Measurements from ENCODE around the gene NKAIN2. TPM values are rescaled to one million over a fixed set of nuclear protein-coding genes. Genes with fewer than 3 reads are reported as not detected.

The NKAIN2 gene
- total RNA-seq, 2 experiments from 2014 or later = not detected

GRCh38 chr6:124495665-124496190 lies 692.1 kb downstream of the NKAIN2 start:
- Mint-ChIP-seq H3K27ac (no peak overlapping the region), H3K4me3 (no peak overlapping the region), H3K36me3 (no peaks in the 10 kb centered on the region), H3K9me3 (no peaks in the 10 kb centered on the region), H3K4me1 (no peaks in the 10 kb centered on the region), H3K27me3 (no peaks in the 10 kb centered on the region)
- no peak for DNase-seq

- H3K4me1 Mint-ChIP-seq = no peaks in the 10 kb centered on the region
- no peak overlapping the region for H3K4me3 Mint-ChIP-seq
- no peaks in the 10 kb centered on the region for H3K9me3 Mint-ChIP-seq
- no peaks in the 10 kb centered on the region for H3K27me3 Mint-ChIP-seq
- no peaks in the 10 kb centered on the region for H3K36me3 Mint-ChIP-seq
- no peak overlapping the region for H3K27ac Mint-ChIP-seq
- no peak for DNase-seq
Observed at GRCh38 chr6:124496334-124496733, 692.7 kb downstream of the NKAIN2 start.

- Mint-ChIP-seq H3K4me1 (no peaks in the 10 kb centered on the region), H3K9me3 (peaks cover 3% of the 10 kb centered on the region), H3K4me3 (no peak overlapping the region), H3K36me3 (no peaks in the 10 kb centered on the region), H3K27me3 (no peaks in the 10 kb centered on the region), H3K27ac (no peak overlapping the region)
- no peak for DNase-seq
Observed at GRCh38 chr6:124512431-124512830, 708.8 kb downstream of the NKAIN2 start.

DNA sequence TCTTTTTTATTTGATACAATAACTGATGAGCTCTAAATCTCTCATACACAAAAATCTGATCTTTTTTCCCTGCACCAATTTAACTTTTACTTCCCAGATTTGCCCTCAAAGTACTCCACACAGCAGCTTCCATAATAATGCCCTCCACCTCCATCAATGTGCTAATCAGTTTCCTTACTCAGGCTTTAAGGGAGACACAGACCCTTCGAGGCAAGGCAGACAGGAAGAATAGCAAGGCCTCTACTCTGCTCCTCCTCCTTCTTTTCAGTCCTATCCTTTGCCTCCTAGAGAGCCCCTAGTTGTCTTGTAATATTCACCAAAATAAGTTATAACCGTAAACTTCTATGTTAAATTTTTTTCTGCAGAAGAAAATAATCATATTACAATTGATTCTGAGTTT lies 713.7 kb downstream of the NKAIN2 start:
- peaks cover 3% of the 10 kb centered on the region for H3K9me3 Mint-ChIP-seq
- H3K4me1 Mint-ChIP-seq = no peaks in the 10 kb centered on the region
- no peaks in the 10 kb centered on the region for H3K36me3 Mint-ChIP-seq
- H3K4me3 Mint-ChIP-seq = no peak overlapping the region
- no peak overlapping the region for H3K27ac Mint-ChIP-seq
- DNase-seq = no peak
- H3K27me3 Mint-ChIP-seq = no peaks in the 10 kb centered on the region

DNA sequence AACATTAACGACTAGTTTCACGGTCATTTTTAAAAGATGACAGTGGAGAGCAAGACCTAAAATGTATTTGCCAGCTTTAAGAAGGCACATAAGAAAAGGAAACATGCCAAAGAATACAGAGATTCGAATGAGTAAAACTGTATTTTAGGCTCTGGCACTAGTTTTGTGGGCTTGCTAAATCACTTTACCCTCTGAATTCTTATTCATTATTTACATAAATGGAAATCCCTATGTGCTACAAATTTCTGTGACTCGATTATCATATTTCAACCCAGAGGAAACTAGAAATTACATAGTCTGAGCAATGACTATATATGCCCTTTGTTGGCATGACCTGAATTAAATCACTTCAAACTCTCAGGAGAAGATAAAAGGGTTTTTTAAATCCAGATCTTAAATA lies 716.8 kb downstream of the NKAIN2 start:
- no peak for DNase-seq
- H3K4me3 Mint-ChIP-seq = no peak overlapping the region
- no peak overlapping the region for H3K27ac Mint-ChIP-seq
- peaks cover 1% of the 10 kb centered on the region for H3K9me3 Mint-ChIP-seq
- no peaks in the 10 kb centered on the region for H3K36me3 Mint-ChIP-seq
- no peaks in the 10 kb centered on the region for H3K27me3 Mint-ChIP-seq
- no peaks in the 10 kb centered on the region for H3K4me1 Mint-ChIP-seq

DNA sequence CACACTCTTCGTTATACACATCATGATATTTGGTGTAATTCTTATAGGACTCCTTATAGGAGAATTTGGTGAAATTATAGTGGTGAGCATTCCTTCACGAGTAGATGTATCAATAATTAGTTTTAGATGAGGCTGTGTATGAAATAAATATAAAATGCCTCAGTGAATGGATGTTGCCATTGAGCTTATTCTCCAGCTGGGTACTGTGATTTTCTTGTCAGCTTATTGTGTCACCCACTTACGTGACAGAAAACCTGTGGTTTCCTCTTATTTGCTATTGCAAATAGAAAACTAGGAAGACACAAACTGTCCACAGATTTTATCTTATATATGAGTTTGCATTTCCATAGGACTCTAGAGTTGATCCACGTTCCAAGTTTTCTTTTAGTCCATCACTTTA lies 718.7 kb downstream of the NKAIN2 start:
- Mint-ChIP-seq H3K4me3 (no peak overlapping the region), H3K4me1 (no peaks in the 10 kb centered on the region), H3K27ac (no peak overlapping the region), H3K9me3 (peaks cover 1% of the 10 kb centered on the region), H3K36me3 (no peaks in the 10 kb centered on the region), H3K27me3 (no peaks in the 10 kb centered on the region)
- no peak for DNase-seq

DNA sequence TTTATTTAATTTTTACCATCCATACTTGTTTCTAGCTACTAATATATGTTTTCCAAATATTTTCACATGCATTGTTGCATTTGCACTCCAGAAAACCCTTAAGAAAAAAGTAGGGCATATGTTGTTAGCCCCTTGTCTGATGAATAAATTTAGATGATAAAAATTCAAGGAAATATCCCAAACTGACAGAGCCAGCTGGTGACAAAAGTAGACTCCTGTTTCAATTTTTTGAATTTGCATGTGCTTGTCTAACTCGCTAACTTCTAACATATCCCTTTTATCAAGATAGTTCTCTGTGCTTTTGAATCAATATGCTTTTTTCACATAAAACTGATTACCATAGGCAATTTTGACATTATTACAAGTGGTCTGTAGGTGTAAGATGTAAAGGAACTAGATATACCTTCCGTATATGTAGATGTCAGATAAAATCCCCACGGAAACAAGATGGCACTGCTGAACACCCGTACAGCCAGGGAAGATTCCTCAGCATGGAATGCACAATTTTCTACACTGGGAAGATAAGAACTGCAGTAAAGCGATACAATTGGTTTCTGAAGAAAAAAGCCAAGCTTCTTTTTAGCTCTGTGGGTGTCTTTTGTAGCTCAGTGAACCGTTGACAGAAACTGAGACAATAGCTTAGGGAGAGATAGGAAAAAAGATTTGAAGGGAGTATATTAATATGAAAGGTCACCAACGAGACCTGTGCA lies 721.0 kb downstream of the NKAIN2 start:
- no peak for DNase-seq
- Mint-ChIP-seq H3K9me3 (peaks cover 1% of the 10 kb centered on the region), H3K4me3 (no peak overlapping the region), H3K36me3 (no peaks in the 10 kb centered on the region), H3K27ac (no peak overlapping the region), H3K4me1 (no peaks in the 10 kb centered on the region), H3K27me3 (no peaks in the 10 kb centered on the region)

- no peaks in the 10 kb centered on the region for H3K4me1 Mint-ChIP-seq
- peaks cover 1% of the 10 kb centered on the region for H3K9me3 Mint-ChIP-seq
- no peak overlapping the region for H3K27ac Mint-ChIP-seq
- no peaks in the 10 kb centered on the region for H3K27me3 Mint-ChIP-seq
- H3K4me3 Mint-ChIP-seq = no peak overlapping the region
- H3K36me3 Mint-ChIP-seq = no peaks in the 10 kb centered on the region
- no peak for DNase-seq
Observed at GRCh38 chr6:124530926-124531325, 727.3 kb downstream of the NKAIN2 start.

DNA sequence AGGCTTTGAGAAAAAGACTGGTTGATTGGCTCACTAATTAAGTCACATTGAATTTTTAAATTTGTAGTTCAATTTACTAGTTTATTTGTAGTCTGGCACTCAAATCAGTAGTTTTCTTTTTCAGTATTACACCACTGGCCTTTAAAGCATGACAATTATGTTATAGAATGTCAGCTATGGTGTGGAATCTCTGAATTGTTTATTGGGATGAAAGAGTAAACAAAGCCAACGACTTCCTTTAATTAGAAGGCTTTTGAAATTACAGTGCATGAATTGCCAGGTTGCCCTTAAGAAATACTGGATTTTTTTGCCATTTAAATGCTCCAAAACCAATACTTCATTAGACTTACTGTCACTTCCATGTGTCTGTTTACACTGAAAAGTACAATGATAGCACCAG lies 731.6 kb downstream of the NKAIN2 start:
- H3K4me1 Mint-ChIP-seq = no peaks in the 10 kb centered on the region
- no peak overlapping the region for H3K4me3 Mint-ChIP-seq
- no peaks in the 10 kb centered on the region for H3K36me3 Mint-ChIP-seq
- no peak overlapping the region for H3K27ac Mint-ChIP-seq
- peaks cover 1% of the 10 kb centered on the region for H3K9me3 Mint-ChIP-seq
- no peak for DNase-seq
- no peaks in the 10 kb centered on the region for H3K27me3 Mint-ChIP-seq

DNA sequence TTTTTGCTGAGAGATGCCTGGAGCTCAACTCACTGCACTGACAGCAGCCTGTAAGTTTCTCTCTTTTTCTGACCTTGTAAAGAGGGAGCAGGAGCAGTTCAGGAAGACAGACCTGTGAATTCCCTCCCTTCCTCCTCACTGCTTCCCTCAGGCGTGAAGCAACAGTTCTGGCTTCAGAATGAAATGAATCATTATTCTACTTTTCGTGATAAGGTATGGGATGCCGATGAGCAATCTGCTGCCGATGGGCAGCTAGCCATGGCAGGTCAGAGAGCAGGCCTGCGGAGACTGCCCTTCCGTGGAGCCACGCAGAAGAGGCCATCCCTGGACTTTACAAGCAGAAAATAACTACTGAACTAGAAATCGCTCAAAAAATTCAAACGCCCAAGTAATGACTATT lies 732.1 kb downstream of the NKAIN2 start:
- no peaks in the 10 kb centered on the region for H3K27me3 Mint-ChIP-seq
- DNase-seq = no peak
- no peaks in the 10 kb centered on the region for H3K4me1 Mint-ChIP-seq
- no peak overlapping the region for H3K4me3 Mint-ChIP-seq
- no peaks in the 10 kb centered on the region for H3K36me3 Mint-ChIP-seq
- H3K9me3 Mint-ChIP-seq = peaks cover 1% of the 10 kb centered on the region
- H3K27ac Mint-ChIP-seq = no peak overlapping the region

GRCh38 chr6:124536157-124536841 lies 732.6 kb downstream of the NKAIN2 start:
- H3K9me3 Mint-ChIP-seq = peaks cover 1% of the 10 kb centered on the region
- H3K4me3 Mint-ChIP-seq = no peak overlapping the region
- no peak overlapping the region for H3K27ac Mint-ChIP-seq
- H3K4me1 Mint-ChIP-seq = no peaks in the 10 kb centered on the region
- no peaks in the 10 kb centered on the region for H3K36me3 Mint-ChIP-seq
- no peaks in the 10 kb centered on the region for H3K27me3 Mint-ChIP-seq
- no peak for DNase-seq

DNA sequence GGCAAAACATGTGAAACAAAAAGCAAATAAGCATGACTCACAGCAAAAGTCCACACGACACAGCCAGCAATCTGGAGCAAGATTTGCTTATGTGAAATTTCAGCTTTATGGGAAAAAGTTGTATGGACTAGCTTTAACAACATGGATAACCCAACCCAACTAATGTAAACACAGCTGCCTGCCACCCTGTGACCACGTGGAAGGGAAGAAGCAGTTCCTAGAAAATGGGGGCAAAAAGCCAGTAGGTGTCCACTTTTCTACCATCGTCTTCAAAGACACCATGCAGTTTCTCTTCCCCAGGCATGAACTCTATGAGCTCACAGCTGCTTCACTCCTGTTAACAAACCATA lies 733.2 kb downstream of the NKAIN2 start:
- Mint-ChIP-seq H3K4me1 (no peaks in the 10 kb centered on the region), H3K4me3 (no peak overlapping the region), H3K27ac (no peak overlapping the region), H3K9me3 (no peaks in the 10 kb centered on the region), H3K36me3 (no peaks in the 10 kb centered on the region), H3K27me3 (no peaks in the 10 kb centered on the region)
- no peak for DNase-seq

GRCh38 chr6:124539096-124539495 lies 735.4 kb downstream of the NKAIN2 start:
- H3K9me3 Mint-ChIP-seq = no peaks in the 10 kb centered on the region
- H3K27me3 Mint-ChIP-seq = no peaks in the 10 kb centered on the region
- no peak overlapping the region for H3K27ac Mint-ChIP-seq
- H3K4me1 Mint-ChIP-seq = no peaks in the 10 kb centered on the region
- DNase-seq = no peak
- no peak overlapping the region for H3K4me3 Mint-ChIP-seq
- H3K36me3 Mint-ChIP-seq = no peaks in the 10 kb centered on the region

GRCh38 chr6:124541573-124541972 lies 737.9 kb downstream of the NKAIN2 start:
- Mint-ChIP-seq H3K27me3 (no peaks in the 10 kb centered on the region), H3K4me3 (no peak overlapping the region), H3K4me1 (no peaks in the 10 kb centered on the region), H3K9me3 (no peaks in the 10 kb centered on the region), H3K27ac (no peak overlapping the region), H3K36me3 (no peaks in the 10 kb centered on the region)
- DNase-seq = no peak

DNA sequence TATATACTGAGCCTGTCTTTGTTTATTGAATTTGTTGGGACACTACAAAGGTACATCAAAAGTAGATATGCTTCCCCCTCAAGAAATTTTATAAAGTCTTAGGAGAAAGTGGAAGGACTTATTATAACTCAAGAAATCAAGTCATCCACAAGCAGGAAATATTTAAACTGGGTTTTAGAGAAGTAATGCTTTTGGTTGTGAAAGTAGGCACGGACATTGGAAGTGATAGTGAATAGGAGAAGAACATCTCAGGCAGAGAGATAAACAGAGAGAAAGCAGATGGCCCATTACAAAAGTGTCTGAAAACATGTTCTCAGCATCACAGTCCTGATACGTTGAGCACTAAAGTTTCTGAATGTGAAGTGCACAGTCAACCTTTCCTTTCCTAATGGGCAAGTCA lies 742.9 kb downstream of the NKAIN2 start:
- no peaks in the 10 kb centered on the region for H3K36me3 Mint-ChIP-seq
- H3K4me3 Mint-ChIP-seq = no peak overlapping the region
- H3K4me1 Mint-ChIP-seq = no peaks in the 10 kb centered on the region

DNA sequence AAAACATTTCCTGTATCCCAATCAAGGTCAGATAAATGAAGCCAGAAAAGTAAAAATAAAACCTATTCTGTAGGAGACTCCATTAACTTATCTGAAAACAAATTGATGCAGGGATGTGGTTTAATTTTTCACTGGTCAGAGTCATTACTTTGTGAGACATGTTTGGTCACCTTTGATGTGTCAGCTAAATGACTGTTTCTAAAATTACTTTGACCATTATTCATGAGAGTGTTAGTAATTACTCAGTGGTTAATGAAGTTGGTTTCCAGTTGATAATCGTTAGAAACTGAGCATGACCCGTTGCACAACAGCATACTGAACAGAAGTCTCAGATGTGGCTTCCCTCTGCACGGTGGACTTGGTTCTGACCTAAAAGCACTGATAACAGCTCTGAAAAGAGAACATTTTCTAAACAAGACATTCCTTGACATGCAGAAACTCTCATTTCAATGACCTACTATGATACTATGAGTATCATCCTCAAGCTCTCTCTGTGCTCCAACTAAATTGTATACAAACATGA lies 748.1 kb downstream of the NKAIN2 start:
- H3K4me3 Mint-ChIP-seq = no peak overlapping the region
- H3K27ac Mint-ChIP-seq = no peak overlapping the region
- no peaks in the 10 kb centered on the region for H3K9me3 Mint-ChIP-seq
- H3K36me3 Mint-ChIP-seq = no peaks in the 10 kb centered on the region
- DNase-seq = no peak
- no peaks in the 10 kb centered on the region for H3K4me1 Mint-ChIP-seq
- no peaks in the 10 kb centered on the region for H3K27me3 Mint-ChIP-seq

More for the DNA sequence above, 742.9 kb downstream of the NKAIN2 start:
- no peaks in the 10 kb centered on the region for H3K27me3 Mint-ChIP-seq
- H3K9me3 Mint-ChIP-seq = no peaks in the 10 kb centered on the region
- DNase-seq = no peak
- no peak overlapping the region for H3K27ac Mint-ChIP-seq
